Progenitor cell of endocrine pancreas (in vitro differentiated cells): ENCODE measurements around the gene FASN. TPM values are rescaled to one million over a fixed set of nuclear protein-coding genes. Genes with fewer than 3 reads are reported as not detected.

Experiments used
- DNase-seq: peaks from one replicate; pipeline ENCODE4 v3.0.0; 2021; ENCODE audit warnings: low spot score; ENCODE audit not compliant: unreplicated experiment
- H3K27ac Mint-ChIP-seq: 2 replicates; pipeline ENCODE4 v1.8.0; 2021; ENCODE audit warnings: mild to moderate bottlenecking, moderate library complexity, mixed read lengths
- H3K27me3 Mint-ChIP-seq: 2 replicates; pipeline ENCODE4 v1.8.0; 2021; ENCODE audit warnings: mixed read lengths
- H3K36me3 Mint-ChIP-seq: 2 replicates; pipeline ENCODE4 v1.8.0; 2022; ENCODE audit warnings: mixed read lengths; ENCODE audit not compliant: insufficient read depth
- H3K4me1 Mint-ChIP-seq: 2 replicates; pipeline ENCODE4 v1.8.0; 2021; ENCODE audit warnings: low read depth, mixed read lengths
- H3K4me3 Mint-ChIP-seq: 2 replicates; pipeline ENCODE4 v1.8.0; 2021; ENCODE audit warnings: low read depth, mild to moderate bottlenecking, moderate library complexity, mixed read lengths
- H3K9me3 Mint-ChIP-seq: 2 replicates; pipeline ENCODE4 v1.8.0; 2021; ENCODE audit warnings: low read depth, mixed read lengths
- total RNA-seq: library from RNA; stranded (reverse); gene quantifications from 2 replicates; pipeline ENCODE4 v1.2.1, GENCODE V29; 2021
- TF ChIP-seq, protein P1 (sequence below): fragments of 200-600 bp; sonication (generic); IDR thresholded peaks from one replicate; pipeline ENCODE4 v1.5.0; 2021; ENCODE audit warnings: antibody characterized with exemption, mild to moderate bottlenecking; ENCODE audit not compliant: unreplicated experiment

The FASN gene
- total RNA-seq, 1 donor from 2014 or later, result 308 TPM

- no peak for DNase-seq
- Mint-ChIP-seq H3K9me3 (no peaks in the 10 kb centered on the region), H3K4me3 (no peak overlapping the region), H3K36me3 (peaks cover 3% of the 10 kb centered on the region), H3K4me1 (no peaks in the 10 kb centered on the region), H3K27me3 (no peaks in the 10 kb centered on the region), H3K27ac (no peak overlapping the region)
- TF ChIP-seq, protein P1, sequence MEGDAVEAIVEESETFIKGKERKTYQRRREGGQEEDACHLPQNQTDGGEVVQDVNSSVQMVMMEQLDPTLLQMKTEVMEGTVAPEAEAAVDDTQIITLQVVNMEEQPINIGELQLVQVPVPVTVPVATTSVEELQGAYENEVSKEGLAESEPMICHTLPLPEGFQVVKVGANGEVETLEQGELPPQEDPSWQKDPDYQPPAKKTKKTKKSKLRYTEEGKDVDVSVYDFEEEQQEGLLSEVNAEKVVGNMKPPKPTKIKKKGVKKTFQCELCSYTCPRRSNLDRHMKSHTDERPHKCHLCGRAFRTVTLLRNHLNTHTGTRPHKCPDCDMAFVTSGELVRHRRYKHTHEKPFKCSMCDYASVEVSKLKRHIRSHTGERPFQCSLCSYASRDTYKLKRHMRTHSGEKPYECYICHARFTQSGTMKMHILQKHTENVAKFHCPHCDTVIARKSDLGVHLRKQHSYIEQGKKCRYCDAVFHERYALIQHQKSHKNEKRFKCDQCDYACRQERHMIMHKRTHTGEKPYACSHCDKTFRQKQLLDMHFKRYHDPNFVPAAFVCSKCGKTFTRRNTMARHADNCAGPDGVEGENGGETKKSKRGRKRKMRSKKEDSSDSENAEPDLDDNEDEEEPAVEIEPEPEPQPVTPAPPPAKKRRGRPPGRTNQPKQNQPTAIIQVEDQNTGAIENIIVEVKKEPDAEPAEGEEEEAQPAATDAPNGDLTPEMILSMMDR, result no peak
These were observed 9.0 kb downstream of the FASN start for GRCh38 chr17:82088838-82089722.

GRCh38 chr17:82087961-82088837 is 9.8 kb downstream of the FASN start:
- Mint-ChIP-seq H3K9me3 (no peaks in the 10 kb centered on the region), H3K4me1 (no peaks in the 10 kb centered on the region), H3K4me3 (no peak overlapping the region), H3K27ac (no peak overlapping the region), H3K36me3 (peaks cover 3% of the 10 kb centered on the region), H3K27me3 (no peaks in the 10 kb centered on the region)
- DNase-seq, result no peak
- TF ChIP-seq, protein P1, result no peak

DNA sequence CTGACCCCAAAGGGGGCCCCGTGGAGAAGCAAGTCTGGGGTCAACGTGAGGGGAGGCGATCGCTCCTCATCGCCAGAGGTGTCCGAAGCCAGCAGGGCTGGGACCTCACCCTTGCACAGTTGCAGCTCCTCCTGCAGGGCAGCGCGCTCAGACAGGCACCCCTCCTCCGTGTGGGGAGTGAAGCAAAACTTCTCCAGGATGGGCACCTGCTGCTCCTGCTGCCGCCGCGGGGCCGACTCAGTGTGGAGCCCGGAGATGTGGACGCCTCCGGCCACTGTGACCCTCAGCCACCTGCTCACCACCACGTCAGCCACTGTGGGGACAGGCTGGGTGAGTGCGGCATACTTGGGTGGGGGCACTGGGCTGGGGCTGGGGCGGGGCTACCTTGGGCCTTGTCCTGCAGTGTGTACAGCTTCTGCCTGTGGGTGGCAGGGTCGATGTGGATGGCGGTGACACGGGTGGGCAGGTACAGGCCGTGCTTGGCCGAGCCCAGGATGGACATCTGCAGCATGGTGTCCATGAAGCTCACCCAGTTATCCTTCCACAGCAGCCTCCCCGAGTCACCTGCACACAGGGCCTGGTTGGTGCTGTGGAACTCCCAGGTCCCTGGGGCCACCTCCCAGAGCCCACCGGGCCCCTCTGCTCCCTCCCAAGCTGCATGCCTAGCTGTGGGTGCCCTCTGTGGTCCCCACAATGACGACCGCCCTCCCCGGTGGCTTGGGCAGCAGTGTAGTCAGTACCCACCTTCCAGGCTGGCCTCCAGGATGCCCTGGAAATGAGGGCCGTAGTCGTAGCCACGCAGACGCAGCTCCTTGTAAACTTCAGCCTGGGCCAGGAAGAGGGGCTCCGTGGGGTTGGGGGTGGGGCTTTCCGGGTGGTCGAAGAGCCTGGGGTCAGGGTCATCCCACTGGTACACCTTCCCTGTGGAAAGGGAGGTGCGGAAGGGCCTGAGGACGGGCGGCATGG is 10.8 kb downstream of the FASN start:
- Mint-ChIP-seq H3K27me3 (no peaks in the 10 kb centered on the region), H3K36me3 (peaks cover 3% of the 10 kb centered on the region), H3K4me1 (no peaks in the 10 kb centered on the region), H3K9me3 (no peaks in the 10 kb centered on the region), H3K4me3 (no peak overlapping the region), H3K27ac (no peak overlapping the region)
- DNase-seq, result no peak
- TF ChIP-seq, protein P1, result no peak

- Mint-ChIP-seq H3K4me1 (no peaks in the 10 kb centered on the region), H3K36me3 (peaks cover 3% of the 10 kb centered on the region), H3K27me3 (no peaks in the 10 kb centered on the region), H3K9me3 (no peaks in the 10 kb centered on the region), H3K27ac (no peak overlapping the region), H3K4me3 (no peak overlapping the region)
- TF ChIP-seq, protein P1, result no peak
- no peak for DNase-seq
These were observed 11.9 kb downstream of the FASN start for GRCh38 chr17:82085931-82086764.
